ENCODE results near the gene SORT1.
"Not testable (repeated sequence)": the region's sequence is repeated elsewhere in the genome, so short reads cannot be mapped to it uniquely, and the experiment has no call there.

Gene SORT1

GRCh38 chr1:109314795-109315194, 82.9 kb downstream of the SORT1 start:
- TF ChIP-seq CTCF (conservative IDR thresholded peaks at IDR 0.05): no peak
- TF ChIP-seq ZFX (IDR thresholded peaks at IDR 0.05): no peak

GRCh38 chr1:109312978-109313775, 84.5 kb downstream of the SORT1 start:
- no peak for TF ChIP-seq ZFX (IDR thresholded peaks at IDR 0.05)
- TF ChIP-seq CTCF (conservative IDR thresholded peaks at IDR 0.05): no peak
- no peak overlapping the region; the same call in 1 of the 2 replicates for H3K27ac ChIP-seq

More at GRCh38 chr1:109314795-109315194, 82.9 kb downstream of the SORT1 start:
- no peak overlapping the region for H3K27ac ChIP-seq

GRCh38 chr1:109312246-109312645, 85.5 kb downstream of the SORT1 start:
- TF ChIP-seq ZFX (IDR thresholded peaks at IDR 0.05): no peak
- no peak for TF ChIP-seq CTCF (conservative IDR thresholded peaks at IDR 0.05)
- no peak overlapping the region for H3K27ac ChIP-seq

- TF ChIP-seq ZFX (IDR thresholded peaks at IDR 0.05): no peak
- no peak for TF ChIP-seq CTCF (conservative IDR thresholded peaks at IDR 0.05)
- no peak overlapping the region for H3K27ac ChIP-seq
Measured at GRCh38 chr1:109309347-109309746, 88.4 kb downstream of the SORT1 start.

GRCh38 chr1:109307274-109308021, 90.3 kb downstream of the SORT1 start:
- TF ChIP-seq CTCF (conservative IDR thresholded peaks at IDR 0.05): no peak
- no peak for TF ChIP-seq ZFX (IDR thresholded peaks at IDR 0.05)
- H3K27ac ChIP-seq: no peak overlapping the region; the same call in 1 of the 2 replicates

- H3K27ac ChIP-seq: no peak within 1 kb of the TSS; the same call in 1 of the 2 replicates
- TF ChIP-seq ZFX (IDR thresholded peaks at IDR 0.05): no peak
- no peak for TF ChIP-seq CTCF (conservative IDR thresholded peaks at IDR 0.05)
Measured at GRCh38 chr1:109306832-109307273, 90.9 kb downstream of the SORT1 start, which contains the start of gene MYBPHL. MYBPHL (minus strand) TSS chr1:109307011; CDS start chr1:109306991, 20 bp downstream.

- not testable (repeated sequence) for H3K27ac ChIP-seq
Measured at GRCh38 chr1:109305991-109306390, 91.7 kb downstream of the SORT1 start.

All from C4-2B (cell line).